ENCODE measurements around the gene NELFA.
"Not testable (repeated sequence)": the region's sequence is repeated elsewhere in the genome, so short reads cannot be mapped to it uniquely, and the experiment has no call there.

NELFA gene

DNA sequence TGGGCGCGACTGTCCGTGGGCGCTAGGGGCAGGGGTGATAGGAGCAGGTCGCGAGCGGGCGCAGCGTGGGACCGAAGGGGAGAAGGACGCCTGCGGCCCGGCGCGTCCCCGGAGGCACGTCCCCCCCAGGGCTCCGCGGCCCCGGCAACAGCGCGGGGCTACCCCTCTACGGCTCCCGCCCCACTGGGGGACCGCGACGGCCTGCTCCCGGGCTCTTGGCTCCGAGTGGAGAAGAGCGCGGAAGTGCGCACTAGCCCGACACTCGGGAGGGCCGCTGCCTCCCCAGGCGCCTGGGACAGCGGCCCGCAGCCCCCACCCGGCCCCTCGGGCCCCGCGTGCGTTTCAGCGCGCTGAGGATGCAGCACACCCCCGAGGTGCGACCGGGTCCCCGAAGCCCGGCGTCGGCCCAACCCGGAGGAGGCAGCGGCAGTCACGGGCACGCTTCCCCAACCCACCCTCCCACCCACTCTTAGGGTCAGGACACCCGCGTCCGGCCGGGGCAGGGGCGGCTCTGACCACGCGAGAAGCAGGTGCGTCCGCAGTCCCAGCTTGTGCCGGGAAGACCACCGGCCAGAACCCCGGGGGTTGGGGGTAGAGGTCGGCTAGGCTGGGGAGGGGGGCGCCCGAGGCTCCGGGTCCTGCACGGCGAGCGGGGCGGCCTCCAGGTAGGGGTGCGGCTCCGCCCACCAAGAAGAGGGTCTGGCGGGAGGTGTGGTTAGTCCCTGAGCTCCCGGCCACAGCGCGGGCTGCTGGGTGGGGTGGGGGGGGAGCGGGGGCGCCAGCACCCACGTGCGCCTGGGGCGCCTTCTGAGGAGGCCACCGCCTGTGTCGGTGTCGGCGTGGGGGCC lies 31.8 kb upstream of the NELFA start:
- DNase-seq, result no peak

DNA sequence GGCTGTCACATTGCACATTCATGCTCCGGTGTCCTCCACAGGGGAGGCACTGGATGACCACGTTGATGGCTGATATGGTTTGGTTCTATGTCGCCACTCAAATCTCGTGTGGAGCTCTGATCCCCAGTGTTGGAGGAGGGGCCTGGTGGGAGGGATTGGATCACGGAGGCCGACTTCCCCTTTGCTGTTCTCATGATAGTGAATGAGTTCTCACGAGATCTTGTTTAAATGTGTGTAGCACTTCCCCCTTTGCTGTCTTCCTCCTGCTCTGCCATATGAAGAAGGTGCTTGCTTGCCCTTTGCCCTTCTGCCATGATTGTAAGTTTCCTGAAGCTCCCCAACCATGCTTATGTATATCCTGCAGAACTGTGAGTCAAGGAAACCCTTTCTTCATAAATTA lies 28.1 kb upstream of the NELFA start:
- no peak for DNase-seq

DNA sequence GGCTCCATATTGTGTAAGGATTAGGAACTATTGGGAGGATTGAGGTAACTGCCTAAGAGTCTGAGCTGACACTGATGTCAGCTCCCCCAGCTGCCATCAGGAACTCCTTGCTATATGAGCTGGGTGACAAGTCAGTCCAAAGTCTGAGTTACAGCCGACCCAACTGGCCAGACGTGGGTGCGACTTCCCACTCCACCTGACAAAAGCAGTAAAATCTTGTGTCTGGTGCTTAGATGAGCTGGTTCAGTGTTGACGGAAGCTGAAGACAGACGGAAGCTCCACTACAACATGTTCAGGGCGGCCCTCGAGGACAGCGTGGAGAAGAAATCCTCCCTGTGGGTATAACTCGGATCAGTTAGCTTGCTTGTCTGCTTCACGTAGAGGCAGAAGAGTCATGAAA lies 27.6 kb upstream of the NELFA start:
- no peak for DNase-seq

DNA sequence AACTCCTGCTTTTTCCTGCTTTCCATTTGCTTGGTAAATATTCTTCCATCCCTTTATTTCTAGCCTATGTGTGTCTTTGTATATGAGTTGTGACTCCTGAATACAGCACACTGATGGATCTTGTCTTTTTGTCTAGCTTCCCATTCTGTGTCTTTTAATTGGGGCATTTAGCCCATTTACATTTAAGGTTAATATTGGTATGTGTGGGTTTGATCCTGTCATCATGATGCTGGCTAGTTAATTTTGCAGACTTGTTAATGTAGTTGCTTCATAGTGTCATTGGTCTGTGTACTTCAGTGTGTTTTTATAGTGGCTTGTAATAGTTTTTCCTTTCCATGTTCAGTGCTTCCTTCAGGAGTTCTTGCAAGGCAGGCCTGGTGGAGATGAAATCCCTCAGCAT lies 22.4 kb upstream of the NELFA start:
- not testable (repeated sequence) for DNase-seq

DNA sequence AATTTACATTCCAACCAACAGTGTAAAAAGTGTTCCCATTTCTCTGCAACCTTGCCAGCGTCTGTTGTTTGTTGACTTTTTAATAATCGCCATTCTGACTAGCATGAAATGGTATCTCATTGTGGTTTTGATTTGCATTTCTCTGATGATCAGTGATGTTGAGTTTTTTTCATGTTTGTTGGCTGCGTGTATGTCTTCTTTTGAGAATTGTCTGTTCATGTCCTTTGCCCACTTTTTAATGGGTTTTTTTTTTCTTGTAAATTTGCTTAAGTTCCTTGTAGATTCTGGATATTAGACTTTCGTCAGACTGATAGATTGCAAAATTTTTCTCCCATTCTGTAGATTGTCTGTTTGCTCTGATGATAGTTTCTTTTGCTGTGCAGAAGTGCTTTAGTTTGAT lies 18.3 kb upstream of the NELFA start:
- not testable (repeated sequence) for DNase-seq

DNA sequence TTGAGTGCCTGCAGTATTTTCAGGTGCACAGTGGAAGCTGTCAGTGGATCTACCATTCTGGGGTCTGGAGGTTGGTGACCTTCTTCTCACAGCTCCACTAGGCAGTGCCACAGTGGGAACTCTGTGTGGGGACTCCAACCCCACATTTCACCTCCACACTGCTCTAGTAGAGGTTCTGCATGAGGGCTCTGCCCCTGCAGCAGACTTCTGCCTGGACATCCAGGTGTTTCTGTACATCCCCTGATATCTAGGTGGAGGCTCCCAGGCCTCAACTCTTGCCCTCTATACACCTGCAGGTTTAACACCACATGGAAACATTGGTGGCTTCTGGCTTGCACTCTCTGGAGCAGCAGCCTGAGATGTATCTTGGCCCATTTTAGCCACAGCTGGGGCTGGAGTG lies 17.0 kb upstream of the NELFA start:
- DNase-seq, result no peak

DNA sequence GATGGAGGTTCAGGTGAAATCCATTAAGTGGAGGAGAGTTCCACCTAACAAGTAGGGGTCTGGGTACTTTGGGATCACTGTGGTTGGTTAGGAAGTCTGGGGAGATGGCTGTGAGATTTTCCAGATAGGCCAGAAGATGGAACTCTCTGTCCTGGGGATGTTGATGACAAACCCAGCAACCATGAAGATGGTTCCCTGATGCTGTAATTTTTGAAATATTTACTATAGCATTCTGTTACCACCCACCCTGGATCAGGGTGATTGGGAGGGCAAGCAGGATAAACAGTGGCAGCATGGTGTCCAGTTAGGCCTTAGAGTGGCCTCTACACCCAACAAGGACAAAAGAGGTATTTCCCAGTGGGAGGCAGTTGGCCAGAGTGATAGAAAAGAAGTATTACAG lies 15.9 kb upstream of the NELFA start:
- no peak for DNase-seq

DNA sequence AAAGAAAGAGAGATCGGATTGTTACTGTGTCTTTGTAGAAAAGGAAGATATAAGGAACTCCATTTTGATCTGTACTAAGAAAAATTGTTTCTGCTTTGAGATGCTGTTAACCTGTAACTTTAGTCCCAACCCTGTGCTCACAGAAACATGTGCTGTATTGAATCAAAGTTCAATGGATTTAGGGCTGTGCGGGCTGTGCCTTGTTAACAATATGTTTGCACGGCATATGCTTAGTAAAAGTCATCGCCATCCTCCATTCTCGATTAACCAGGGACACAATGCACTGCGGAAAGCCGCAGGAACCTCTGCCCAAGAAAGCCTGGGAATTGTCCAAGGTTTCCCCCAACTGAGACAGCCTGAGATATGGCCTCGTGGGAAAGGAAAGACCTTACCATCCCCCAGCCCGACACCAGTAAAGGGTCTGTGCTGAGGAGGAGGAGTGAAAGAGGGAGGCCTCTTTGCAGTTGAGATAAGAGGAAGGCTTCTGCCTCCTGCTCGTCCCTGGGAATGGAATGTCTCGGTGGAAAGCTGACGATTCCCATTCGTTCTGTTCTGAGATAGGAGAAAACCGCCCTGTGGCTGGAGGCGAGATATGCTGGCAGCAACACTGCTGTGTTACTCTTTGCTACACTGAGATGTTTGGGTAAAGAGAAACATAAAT lies 12.7 kb upstream of the NELFA start:
- DNase-seq, result not testable (repeated sequence)

DNA sequence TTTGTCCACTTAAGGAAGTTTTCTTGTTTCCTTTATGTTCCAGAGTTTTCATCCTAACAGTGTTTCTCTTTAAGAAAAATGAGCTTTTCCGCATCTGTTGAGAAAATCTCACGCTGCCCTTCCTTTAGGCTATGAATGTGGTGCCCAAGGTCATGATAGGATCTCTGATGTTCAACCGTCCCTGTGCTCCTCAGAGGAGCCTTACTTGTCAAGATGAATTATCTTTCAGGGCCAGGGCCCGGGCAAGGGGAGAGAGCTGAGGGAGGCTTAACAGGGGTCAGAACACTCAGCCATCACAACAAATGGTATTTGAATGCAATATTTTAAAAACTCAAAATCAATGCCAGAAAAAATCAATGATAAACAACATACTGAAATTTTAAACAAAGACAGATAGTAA lies 6.2 kb upstream of the NELFA start:
- no peak for DNase-seq

DNA sequence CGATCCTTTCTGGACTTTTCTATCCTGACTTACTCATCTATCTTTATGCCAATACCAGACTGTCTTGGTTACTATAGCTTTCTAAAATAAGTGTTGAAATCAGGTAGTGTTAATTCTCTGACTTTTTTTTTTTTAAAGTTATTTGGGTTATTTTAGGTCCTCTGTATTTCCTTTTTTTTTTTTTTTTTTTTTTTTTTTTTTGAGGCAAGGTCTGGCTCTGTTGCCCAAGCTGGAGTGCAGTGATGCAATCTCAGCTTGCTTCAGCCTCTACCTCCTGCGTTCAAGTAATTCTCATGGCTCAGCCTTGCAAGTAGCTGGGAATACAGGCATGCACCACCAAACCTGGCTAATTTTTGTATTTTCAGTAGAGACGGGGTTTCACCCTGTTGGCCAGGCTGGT lies 2.8 kb upstream of the NELFA start:
- peak; percentile 27 for DNase-seq

DNA sequence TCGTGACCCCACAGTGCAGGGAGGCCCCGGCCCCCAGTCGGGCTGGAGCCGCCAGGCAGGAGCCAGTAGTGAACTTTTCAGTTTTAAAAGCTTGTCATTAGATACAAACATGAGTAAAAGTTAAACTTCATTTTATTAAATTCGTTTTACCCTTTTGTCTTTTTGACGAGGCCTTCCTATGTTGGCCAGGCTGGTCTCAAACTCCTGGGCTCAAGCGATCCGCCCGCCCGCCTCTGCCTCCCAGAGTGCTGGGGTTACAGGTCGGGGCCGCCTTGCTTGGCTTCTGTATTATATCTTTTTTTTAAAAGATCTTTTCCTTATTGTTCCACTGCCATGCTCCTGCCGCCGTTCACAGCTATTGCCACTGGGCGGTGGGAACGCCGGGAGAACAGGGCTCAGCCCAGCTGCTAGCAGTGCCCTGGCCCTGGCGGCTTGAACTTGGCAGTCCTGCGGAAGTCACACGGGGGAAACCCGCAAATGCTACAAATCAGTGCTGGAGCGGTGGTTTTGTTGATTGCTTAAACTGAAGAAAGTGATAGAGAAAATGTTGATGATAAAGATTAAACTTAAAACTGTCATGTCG lies 968 bp upstream of the NELFA start:
- peak; percentile 55 for DNase-seq

DNA sequence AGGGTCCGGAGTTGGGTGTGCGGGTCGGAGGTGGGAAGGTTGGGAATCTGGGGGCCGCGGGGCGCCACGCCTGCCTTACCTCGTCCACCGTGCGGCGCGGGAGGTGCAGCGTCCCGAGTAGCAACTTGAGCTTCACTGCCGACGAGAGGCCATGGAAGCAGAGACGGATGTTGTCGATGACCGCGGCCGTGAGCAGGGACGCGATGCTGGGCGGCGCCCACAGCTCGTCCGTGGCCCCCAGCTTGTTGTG lies 178 bp downstream of the NELFA start:
- no peak for DNase-seq

DNA sequence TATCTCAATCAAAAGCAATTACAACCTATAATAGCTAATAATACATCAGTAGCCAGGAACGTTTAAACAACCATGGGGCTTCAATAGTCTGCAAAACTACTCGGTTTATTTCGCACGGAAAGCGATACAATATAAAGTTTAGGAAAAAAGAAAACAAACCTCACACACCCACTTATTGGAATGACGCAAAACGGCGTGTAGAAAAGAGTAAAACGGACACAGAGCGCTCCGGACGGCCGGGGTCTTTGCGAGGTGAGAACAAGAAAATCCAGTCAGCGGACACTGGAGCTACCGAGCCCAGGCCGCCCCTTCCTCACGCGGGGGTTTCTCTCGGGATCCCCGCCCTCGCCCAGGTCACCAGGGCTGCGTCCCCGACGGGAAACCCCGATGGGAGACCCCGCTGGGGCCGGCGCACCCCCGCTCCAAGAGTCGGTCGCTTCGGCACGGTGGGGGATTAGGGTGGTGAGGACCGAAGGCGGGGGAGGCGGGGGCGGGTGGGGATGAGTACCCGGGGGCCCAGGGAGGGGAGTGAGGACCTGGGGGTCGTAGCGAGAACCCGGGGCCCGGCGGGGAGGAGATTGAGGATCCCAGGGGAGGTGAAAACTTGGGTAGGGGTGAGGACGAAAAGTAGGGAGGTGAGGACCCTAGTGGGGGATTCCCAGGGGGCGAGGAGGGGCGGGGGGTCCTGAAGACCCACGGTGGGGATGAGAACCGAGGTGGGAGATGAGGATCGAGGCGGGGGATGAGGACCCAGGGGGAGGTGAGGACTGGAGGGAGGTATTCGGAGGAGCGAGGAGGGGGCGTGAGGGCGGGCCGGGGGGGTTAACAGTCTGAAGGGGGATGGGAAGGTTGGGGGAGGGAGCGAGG lies 737 bp downstream of the NELFA start:
- DNase-seq, result no peak

DNA sequence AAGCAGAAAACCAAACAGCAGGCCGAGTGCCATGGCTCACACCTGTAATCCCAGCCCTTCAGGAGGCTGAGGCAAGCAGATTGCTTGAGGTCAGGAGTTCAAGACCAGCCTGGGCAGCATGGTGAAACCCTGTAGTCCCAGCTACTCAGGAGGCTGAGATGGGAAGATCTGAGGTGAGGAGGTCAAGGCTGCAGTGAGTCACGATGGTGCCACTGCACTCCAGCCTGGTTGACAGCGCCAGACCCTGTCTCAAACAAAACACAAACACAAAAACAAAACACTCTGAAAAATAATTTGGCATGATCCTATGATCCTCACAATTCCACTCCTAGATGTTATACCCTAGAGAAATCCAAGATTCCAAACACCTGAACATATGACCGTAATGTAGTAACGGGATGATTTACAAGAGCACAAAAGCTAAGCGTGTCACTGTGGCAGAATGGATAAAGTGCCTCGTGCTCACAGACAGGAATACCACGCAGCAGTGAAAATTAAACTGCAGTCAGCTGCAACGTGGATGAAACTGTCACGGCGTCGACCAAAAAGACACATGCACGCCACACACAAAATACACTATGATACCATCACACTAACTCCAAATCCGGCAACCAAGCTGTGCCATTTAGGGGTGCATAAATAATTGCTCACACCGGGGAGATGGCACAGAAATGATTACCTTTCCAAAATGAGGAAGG lies 1.7 kb downstream of the NELFA start:
- no peak for DNase-seq

DNA sequence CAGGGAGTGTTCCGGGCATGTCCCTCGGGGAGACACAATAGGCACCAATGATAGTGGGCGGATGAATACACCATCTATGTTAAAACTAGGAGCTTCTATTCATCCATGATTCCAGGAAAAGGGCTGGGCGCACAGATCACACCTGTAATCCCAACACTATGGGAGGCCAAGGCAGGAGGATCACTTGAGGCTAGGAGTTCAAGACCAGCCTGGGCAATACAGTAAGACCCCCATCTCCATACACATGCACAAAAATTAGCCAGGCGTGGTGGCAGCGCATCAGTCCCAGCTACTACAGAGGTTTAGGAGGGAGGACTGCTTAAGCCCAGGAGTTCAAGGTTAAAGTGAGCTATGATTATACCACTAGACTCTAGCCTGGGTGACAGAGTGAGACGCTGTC lies 2.4 kb downstream of the NELFA start:
- DNase-seq, result no peak

DNA sequence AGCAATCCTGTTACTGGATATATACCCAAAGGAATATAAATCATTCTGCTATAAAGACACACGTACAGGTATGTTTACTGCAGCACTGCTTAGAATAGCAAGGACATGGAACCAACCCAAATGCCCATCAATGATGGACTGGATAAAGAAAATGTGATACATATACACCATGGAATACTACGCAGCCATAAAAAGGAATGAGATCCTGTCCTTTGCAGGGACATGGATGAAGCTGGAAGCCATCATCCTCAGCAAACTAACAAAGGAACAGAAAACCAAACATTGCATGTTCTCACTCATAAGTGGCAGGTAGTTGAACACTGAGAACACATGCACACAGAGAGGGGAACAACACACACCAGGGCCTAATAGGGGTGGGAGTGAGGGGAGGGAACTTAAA lies 5.4 kb downstream of the NELFA start:
- not testable (repeated sequence) for DNase-seq

DNA sequence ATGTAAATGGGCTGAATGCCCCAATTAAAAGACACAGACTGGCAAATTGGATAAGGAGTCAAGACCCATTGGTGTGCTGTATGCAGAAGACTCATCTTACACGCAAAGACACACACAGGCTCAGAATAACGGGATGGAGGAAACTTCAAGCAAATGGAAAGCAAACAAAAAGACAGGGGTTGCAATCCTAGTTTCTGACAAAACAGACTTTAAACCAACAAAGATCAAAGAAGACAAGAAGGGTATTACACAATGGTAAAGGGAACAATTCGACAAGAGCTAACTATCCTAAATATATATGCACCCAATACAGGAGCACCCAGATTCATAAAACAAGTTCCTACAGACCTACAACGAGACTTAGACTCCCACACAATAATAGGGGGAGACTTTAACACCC lies 9.5 kb downstream of the NELFA start:
- not testable (repeated sequence) for DNase-seq

DNA sequence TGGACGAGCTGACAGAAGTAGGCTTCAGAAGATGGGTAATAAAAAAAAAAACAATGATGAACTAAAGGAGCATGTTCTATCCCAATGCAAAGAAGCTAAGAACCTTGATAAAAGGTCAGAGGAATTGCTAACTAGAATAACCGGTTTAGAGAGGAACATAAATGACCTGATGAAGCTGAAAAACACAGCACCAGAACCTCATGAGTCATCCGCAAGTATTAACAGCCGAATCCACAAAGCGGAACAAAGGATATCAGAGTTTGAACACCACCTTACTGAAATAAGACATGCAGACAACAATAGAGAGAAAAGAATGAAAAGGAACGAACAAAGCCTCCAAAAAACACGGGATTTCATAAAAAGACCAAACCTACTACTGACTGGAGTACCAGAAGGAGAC lies 10.5 kb downstream of the NELFA start:
- DNase-seq, result no peak

DNA sequence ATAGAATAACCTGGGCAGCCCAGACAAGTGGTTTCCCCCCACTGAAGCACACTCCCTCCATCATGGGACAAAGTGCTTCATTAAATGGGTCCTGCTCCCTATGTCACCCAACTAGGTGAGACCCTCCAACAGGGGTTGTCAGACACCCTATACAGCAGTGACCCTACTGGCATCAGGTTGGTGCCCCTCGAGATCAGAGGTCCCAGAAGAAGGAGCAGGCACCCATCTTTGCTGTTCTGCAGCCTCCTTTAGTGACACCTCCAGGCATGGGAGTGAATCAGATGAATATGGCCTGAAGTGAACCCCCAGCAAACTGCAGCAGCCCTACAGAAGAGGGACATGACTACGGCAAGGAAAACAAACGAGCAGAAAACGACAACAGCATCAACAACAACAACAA lies 11.1 kb downstream of the NELFA start:
- DNase-seq, result no peak

DNA sequence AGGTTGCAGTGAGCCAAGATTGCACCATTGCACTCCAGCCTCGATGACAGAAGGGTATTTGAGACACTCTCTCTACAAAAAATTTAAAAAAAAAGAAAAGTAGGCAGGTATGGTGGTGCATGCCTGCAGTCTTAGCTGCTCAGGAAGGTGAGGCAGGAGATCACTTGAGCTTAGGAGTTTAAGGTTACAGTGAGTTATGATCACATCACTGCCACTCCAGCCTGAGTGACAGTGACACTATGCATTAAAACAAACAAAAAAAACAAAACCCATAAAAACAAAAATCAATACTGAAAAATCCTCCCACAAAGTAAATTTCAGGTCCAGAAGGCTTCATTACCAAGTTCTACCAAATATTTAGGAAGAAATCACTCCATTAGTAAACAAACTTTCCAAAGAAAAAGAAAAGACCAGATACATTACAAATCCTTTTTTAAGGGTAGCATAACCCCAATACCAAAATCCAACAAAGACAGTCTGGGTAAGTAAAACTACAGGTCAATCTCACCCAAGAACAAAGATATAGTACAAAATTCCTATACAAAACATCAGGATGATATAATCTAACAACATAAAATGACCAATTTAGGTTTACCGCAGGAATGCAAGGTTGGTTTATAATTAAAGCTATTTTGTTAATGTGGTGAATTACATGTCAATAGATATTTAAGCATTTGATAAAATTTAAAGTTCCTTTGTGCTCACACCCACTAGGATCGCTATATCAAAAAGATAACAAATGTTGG lies 11.7 kb downstream of the NELFA start:
- DNase-seq, result no peak

DNA sequence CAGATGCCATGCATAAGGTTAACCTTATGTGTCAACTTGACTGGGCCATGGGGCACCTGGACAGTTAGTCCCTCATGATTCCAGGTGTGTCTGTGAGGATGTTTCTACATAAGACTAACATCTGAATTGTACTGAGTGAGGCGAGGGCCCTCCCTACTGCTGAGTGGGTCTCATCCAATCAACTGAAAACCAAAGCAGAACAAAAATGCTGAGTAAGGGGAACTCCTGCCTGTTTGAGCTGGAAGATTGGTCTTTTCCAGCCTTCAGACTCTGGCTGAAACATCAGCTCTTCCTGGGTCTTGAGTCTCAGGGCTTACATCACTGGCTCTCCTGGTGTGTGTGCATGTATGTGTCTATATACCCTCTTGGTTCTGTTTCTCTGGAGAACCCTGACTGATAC lies 13.8 kb downstream of the NELFA start:
- DNase-seq, result no peak
